HG03175 (cell line): ENCODE data around the gene MYO7B.

Experiments used
- ATAC-seq: cut with Tn5 transposase; IDR thresholded peaks from one replicate; pipeline ENCODE4 v1.9.1; 2021; ENCODE audit warnings: mild to moderate bottlenecking, moderate library complexity; ENCODE audit not compliant: unreplicated experiment

MYO7B gene

GRCh38 chr2:127585270-127585807, 49.9 kb downstream of the MYO7B start:
- ATAC-seq = no peak

- ATAC-seq = no peak
These were observed 50.7 kb downstream of the MYO7B start for GRCh38 chr2:127586136-127586535.

GRCh38 chr2:127586746-127587295, 51.3 kb downstream of the MYO7B start:
- ATAC-seq = no peak

GRCh38 chr2:127588241-127588640, 52.8 kb downstream of the MYO7B start:
- ATAC-seq = no peak

- ATAC-seq = no peak
These were observed 53.9 kb downstream of the MYO7B start for GRCh38 chr2:127589358-127589757.

GRCh38 chr2:127589841-127590240, 54.4 kb downstream of the MYO7B start:
- no peak for ATAC-seq

GRCh38 chr2:127590386-127591190, 55.1 kb downstream of the MYO7B start:
- no peak for ATAC-seq

- ATAC-seq = peak; percentile 60
These were observed 55.9 kb downstream of the MYO7B start for GRCh38 chr2:127591221-127591923.

- no peak for ATAC-seq
These were observed 57.3 kb downstream of the MYO7B start for GRCh38 chr2:127592761-127593227.

- no peak for ATAC-seq
These were observed 58.0 kb downstream of the MYO7B start for GRCh38 chr2:127593228-127594115.

GRCh38 chr2:127594116-127594591, 58.7 kb downstream of the MYO7B start:
- no peak for ATAC-seq

GRCh38 chr2:127596311-127597045, 61.0 kb downstream of the MYO7B start:
- no peak for ATAC-seq

- ATAC-seq = no peak
These were observed 61.8 kb downstream of the MYO7B start for GRCh38 chr2:127597046-127597983.

GRCh38 chr2:127597984-127598380, 62.5 kb downstream of the MYO7B start:
- no peak for ATAC-seq

- no peak for ATAC-seq
These were observed 63.2 kb downstream of the MYO7B start for GRCh38 chr2:127598711-127599110.

GRCh38 chr2:127599211-127599610, 63.7 kb downstream of the MYO7B start:
- no peak for ATAC-seq

- ATAC-seq = no peak
These were observed 69.5 kb downstream of the MYO7B start for GRCh38 chr2:127604986-127605385.

GRCh38 chr2:127605691-127606263, 70.3 kb downstream of the MYO7B start:
- ATAC-seq = no peak
